Measurements from ENCODE around the gene CYBB. TPM values are rescaled to one million over a fixed set of nuclear protein-coding genes. Genes with fewer than 3 reads are reported as not detected.

The CYBB gene
- total RNA-seq, 4 donors from 2014 or later: 1.1 to 22.1 (median 8.2) TPM

- no peak overlapping the region for H3K27ac ChIP-seq
These were observed 23.2 kb downstream of the CYBB start for GRCh38 chrX:37803057-37803456.

DNA sequence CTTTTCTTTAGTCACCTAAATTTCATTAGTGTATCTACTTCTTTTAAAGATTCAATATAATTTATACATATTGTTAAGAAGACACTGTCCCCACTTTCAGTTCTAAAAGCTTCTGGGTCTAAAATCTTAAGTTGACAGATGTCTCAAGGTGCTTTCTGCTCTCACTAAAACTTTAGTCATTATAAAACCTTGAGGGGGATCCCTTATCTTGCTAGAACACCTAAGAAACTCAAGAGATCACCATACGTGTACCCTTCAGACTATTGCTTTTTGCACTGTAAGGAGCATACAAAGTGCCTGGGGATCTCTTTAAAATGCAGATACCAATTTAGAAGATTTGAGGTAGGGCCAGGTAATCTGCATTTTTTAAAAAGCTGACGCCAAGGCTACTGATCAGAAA is 30.1 kb downstream of the CYBB start:
- no peak overlapping the region for H3K4me3 ChIP-seq
- H3K4me1 ChIP-seq: no peaks in the 10 kb centered on the region
- WGBS, 2 donors: 61 to 100% methylated on average over 2 of the region's 2 CpGs
- TF ChIP-seq, protein P1, sequence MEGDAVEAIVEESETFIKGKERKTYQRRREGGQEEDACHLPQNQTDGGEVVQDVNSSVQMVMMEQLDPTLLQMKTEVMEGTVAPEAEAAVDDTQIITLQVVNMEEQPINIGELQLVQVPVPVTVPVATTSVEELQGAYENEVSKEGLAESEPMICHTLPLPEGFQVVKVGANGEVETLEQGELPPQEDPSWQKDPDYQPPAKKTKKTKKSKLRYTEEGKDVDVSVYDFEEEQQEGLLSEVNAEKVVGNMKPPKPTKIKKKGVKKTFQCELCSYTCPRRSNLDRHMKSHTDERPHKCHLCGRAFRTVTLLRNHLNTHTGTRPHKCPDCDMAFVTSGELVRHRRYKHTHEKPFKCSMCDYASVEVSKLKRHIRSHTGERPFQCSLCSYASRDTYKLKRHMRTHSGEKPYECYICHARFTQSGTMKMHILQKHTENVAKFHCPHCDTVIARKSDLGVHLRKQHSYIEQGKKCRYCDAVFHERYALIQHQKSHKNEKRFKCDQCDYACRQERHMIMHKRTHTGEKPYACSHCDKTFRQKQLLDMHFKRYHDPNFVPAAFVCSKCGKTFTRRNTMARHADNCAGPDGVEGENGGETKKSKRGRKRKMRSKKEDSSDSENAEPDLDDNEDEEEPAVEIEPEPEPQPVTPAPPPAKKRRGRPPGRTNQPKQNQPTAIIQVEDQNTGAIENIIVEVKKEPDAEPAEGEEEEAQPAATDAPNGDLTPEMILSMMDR (IDR thresholded peaks at IDR 0.05): no peak
- TF ChIP-seq POLR2A (IDR thresholded peaks at IDR 0.05): no peak
- H3K27ac ChIP-seq: no peak overlapping the region
- H3K9me3 ChIP-seq: no peaks in the 10 kb centered on the region
- no peak for DNase-seq
- H3K27me3 ChIP-seq: no peaks in the 10 kb centered on the region
- H3K36me3 ChIP-seq: no peaks in the 10 kb centered on the region
- intact Hi-C loops (cut with DNase I): no loop called here

More at GRCh38 chrX:37803057-37803456, 23.2 kb downstream of the CYBB start:
- DNase-seq: no peak
- Histone ChIP-seq H3K36me3 (no peaks in the 10 kb centered on the region), H3K9me3 (no peaks in the 10 kb centered on the region), H3K27me3 (peaks cover 0 to 4% (median 0%) of the 10 kb centered on the region in 4 donors), H3K4me1 (no peaks in the 10 kb centered on the region), H3K4me3 (no peak overlapping the region)
- WGBS, 2 donors: 26 to 100% methylated on average over 2 of the region's 2 CpGs
- TF ChIP-seq, protein P1 (IDR thresholded peaks at IDR 0.05): no peak
- TF ChIP-seq POLR2A (IDR thresholded peaks at IDR 0.05): no peak
- intact Hi-C loops (cut with DNase I): no loop called here

DNA sequence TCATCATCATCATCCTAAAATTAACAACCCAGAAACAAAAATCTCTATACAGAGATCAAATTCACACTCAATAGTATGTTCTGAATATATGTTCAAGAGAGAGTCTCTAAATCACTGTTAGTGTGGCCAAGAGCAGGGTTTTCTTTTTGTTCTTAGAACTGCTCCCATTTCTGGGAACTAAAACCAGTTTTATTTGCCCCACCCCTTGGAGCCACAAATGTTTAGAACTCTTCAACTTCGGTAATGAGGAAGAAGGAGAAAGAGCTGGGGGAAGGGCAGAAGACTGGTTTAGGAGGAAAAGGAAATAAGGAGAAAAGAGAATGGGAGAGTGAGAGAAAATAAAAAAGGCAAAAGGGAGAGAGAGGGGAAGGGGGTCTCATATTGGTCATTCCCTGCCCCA is 32.3 kb downstream of the CYBB start:
- Histone ChIP-seq H3K27ac (no peak overlapping the region), H3K36me3 (no peaks in the 10 kb centered on the region), H3K9me3 (no peaks in the 10 kb centered on the region), H3K4me3 (no peak overlapping the region), H3K4me1 (no peaks in the 10 kb centered on the region), H3K27me3 (no peaks in the 10 kb centered on the region)
- TF ChIP-seq, protein P1 (IDR thresholded peaks at IDR 0.05): no peak
- no peak for TF ChIP-seq POLR2A (IDR thresholded peaks at IDR 0.05)
- 0 to 11% methylated on average over 1 of the region's 1 CpG for WGBS, 2 donors
- intact Hi-C loops (cut with DNase I): no loop called here
- DNase-seq: no peak

DNA sequence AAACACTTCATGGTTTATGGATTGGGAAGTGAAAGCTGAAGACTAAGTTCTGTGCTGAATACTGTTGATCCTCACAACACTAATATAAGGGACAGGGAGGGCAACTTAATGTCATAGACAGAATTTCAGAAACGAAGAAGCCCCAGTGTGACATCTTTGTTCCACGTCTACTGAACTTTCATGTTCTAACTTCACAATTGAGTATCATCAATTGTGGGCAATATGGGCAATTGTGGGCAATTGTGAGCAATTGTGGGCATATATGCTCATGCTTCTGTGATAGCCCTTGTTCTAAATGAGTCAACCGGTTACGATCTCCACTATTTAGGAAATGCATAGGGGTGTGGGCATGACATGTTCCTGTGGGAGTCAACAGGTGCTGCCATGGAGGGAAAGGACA is 33.7 kb downstream of the CYBB start:
- TF ChIP-seq POLR2A (IDR thresholded peaks at IDR 0.05): no peak
- TF ChIP-seq, protein P1 (IDR thresholded peaks at IDR 0.05): no peak
- H3K27ac ChIP-seq: no peak overlapping the region
- H3K36me3 ChIP-seq: no peaks in the 10 kb centered on the region
- no peak overlapping the region for H3K4me3 ChIP-seq
- H3K9me3 ChIP-seq: no peaks in the 10 kb centered on the region
- H3K27me3 ChIP-seq: no peaks in the 10 kb centered on the region
- DNase-seq: no peak
- no peaks in the 10 kb centered on the region for H3K4me1 ChIP-seq
- intact Hi-C loops (cut with DNase I): no loop called here
- WGBS, 2 donors: 82 to 84% methylated on average over 4 of the region's 4 CpGs

- intact Hi-C loops (cut with DNase I): no loop called here
- H3K4me3 ChIP-seq: no peak overlapping the region
- H3K4me1 ChIP-seq: no peaks in the 10 kb centered on the region
- 73 to 83% methylated on average over 5 of the region's 5 CpGs for WGBS, 2 donors
- TF ChIP-seq, protein P1 (IDR thresholded peaks at IDR 0.05): no peak
- H3K27me3 ChIP-seq: no peaks in the 10 kb centered on the region
- DNase-seq: no peak
- no peaks in the 10 kb centered on the region for H3K9me3 ChIP-seq
- H3K27ac ChIP-seq: no peak overlapping the region
- H3K36me3 ChIP-seq: no peaks in the 10 kb centered on the region
These were observed 35.5 kb downstream of the CYBB start for GRCh38 chrX:37815366-37815765.

Measured in esophagus squamous epithelium (tissue), 5 donors.